Hepatocyte (in vitro differentiated cells): ENCODE measurements around the gene SIGLEC12.

Source experiments
- EZH2 ChIP-seq: fragments of 200-600 bp; sonication (generic); IDR thresholded peaks from 2 replicates; pipeline ENCODE4 v1.6.1; 2016; ENCODE audit warnings: antibody characterized with exemption, mild to moderate bottlenecking, borderline replicate concordance
- TF ChIP-seq, protein P1 (sequence below): fragments of 200-600 bp; sonication (generic); IDR thresholded peaks from 2 replicates; pipeline ENCODE4 v1.5.1; 2016; ENCODE audit warnings: antibody characterized with exemption, mild to moderate bottlenecking; ENCODE audit not compliant: poor library complexity

DNA sequence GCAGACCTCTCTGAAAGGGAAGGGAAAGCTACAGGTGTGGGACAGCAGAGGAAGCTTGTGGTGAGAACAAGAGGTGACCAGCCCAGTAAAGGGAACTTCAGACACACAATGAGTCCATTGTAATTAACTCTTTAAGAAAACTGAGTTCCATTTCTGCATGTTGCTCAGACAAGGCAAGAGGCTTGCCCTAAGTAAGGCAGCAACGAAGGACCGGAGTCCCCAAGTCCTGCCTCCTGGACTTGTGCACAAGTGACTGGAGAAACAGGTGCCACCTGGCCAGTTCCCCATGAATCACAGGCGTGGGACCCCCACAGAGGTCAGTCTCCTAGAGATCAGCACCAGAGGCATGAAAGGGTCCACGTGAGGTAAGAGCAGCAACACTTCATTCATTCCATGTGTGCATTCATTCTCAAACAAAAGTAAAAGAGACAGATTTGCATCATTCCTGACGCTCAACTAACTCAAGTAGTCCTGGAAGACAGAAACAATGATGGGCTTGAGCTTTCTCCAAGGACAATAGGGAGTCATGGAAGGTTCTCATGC, 44.6 kb upstream of the SIGLEC12 start:
- TF ChIP-seq EZH2 = no peak
- TF ChIP-seq, protein P1, sequence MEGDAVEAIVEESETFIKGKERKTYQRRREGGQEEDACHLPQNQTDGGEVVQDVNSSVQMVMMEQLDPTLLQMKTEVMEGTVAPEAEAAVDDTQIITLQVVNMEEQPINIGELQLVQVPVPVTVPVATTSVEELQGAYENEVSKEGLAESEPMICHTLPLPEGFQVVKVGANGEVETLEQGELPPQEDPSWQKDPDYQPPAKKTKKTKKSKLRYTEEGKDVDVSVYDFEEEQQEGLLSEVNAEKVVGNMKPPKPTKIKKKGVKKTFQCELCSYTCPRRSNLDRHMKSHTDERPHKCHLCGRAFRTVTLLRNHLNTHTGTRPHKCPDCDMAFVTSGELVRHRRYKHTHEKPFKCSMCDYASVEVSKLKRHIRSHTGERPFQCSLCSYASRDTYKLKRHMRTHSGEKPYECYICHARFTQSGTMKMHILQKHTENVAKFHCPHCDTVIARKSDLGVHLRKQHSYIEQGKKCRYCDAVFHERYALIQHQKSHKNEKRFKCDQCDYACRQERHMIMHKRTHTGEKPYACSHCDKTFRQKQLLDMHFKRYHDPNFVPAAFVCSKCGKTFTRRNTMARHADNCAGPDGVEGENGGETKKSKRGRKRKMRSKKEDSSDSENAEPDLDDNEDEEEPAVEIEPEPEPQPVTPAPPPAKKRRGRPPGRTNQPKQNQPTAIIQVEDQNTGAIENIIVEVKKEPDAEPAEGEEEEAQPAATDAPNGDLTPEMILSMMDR = no peak
